ENCODE measurements around the gene POLR2A.

POLR2A gene

GRCh38 chr17:7484067-7484918 is at the start of gene POLR2A:
Gene POLR2A, plus strand, starts transcription at chr17:7484366.
- DNase-seq = peak; percentile 98

DNA sequence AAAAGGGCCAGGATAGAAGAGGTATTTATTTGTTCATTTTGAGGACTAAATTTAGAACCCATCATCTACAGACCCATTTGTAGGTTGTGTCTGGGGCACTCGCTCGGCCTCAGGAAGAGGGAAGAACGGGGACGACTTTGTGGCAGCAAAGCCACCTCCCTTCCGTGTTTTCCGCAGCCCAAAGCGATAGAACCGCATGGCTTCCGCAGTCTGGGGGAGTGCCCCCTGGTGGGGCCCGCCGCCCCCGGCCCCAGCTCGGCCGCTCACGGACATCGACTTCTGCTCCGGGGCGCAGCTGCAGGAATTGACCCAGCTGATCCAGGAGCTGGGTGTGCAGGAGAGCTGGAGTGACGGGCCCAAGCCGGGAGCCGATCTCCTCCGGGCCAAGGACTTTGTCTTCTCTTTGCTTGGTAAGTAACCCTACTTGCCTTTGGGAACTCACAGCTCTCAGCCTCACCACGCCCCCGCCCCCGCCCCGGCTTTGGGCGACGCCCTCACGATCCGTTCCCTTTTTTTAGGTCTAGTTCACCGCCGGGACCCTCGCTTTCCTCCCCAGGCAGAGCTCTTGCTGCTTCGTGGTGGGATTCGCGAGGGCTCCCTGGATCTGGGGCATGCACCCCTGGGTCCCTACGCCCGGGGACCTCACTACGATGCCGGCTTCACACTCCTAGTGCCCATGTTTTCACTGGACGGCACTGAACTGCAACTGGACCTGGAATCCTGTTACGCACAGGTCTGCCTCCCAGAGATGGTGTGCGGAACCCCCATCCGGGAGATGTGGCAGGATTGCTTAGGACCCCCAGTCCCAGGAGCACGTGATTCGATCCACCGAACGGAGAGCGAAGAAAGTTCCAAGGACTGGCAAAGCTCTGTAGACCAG is 48.2 kb upstream of the POLR2A start:
- DNase-seq = peak; percentile 52

- peak; percentile 77 for DNase-seq
Measured at GRCh38 chr17:7436556-7437368, 47.4 kb upstream of the POLR2A start.

DNA sequence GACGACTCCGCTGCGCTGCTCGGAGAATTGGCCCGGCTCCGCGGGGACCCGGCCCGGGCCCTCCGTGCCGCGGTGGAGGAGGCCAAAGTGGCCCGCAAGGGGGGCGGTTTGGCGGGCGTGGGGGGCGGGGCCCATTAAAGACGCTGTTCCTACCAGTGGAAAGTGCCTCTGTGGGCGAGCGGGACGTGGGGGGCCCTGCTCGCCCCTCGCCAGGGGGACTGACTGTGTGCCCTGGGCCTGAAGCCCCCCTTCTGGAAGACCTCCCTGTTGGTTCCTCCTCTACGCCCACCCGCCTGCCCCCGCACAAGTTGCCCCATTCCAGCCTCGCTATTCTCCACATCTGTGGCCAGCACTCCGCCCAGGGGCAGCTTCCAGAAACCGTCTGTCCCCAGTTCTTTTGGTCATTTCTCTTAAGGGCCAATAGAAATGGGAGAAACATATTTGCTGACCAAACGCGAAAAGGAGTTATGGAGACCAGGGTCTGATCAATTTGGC is 46.8 kb upstream of the POLR2A start:
- no peak for DNase-seq

- DNase-seq = peak; percentile 35
Measured at GRCh38 chr17:7437950-7438614, 46.1 kb upstream of the POLR2A start.

DNA sequence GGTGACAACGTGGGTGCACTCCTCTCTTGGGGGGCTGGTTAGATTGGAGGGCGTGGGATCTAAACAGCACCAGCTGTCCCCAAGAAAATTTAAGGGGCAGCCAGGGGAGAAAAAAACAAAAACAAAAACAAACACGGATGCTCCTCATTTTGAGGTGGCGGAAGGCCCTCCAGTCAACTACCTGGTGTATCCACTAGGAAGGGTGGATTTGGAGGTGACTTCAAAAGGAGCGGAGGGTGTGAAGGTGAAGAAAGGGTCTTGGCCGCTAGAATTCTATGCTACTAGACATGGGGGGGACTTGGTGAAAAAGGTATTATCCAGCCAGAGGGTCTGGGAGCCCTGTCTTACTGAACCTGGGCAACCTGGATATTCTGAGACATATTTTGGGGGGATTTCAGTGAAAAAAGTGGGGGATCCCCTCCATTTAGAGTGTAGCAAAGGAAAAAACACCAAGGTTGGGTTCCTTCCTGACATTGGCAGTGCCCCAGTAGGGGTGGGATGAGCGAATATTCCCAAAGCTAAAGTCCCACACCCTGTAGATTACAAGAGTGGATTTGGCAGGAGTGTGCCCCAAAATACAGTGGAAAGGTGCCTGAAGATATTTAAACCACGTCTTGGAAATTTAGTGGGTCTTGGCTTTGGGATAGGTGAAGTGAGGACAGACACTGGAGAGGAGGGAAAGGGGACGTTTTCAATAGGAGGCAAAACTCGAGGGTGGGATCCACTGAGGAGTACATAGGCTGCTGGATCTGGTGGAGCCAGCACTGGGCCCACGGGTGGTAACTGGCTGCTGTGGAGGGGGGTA is 45.3 kb upstream of the POLR2A start:
- DNase-seq = no peak

DNA sequence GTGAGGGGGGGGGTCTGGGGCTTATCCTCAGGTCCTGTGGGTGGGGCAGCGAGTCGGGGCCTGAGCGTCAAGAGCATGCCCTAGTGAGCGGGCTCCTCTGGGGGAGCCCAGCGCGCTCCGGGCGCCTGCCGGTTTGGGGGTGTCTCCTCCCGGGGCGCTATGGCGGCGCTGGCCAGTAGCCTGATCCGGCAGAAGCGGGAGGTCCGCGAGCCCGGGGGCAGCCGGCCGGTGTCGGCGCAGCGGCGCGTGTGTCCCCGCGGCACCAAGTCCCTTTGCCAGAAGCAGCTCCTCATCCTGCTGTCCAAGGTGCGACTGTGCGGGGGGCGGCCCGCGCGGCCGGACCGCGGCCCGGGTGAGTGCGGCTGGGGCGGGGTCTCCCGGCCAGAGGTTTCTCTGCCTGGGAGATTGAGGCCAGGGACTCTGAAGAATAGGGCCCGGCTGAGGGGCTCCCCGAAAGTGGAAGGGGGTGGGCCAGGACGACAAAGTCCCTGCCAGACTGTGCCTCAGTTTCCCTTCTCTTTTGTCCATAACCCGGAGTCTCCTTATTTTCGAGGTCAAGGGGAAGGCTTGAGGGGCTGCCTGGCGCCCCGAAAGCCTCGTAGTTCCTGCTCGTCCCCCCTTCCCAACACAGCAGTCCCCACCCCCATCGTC is 44.6 kb upstream of the POLR2A start, which contains the start of gene FGF11:
Gene FGF11, plus strand, starts transcription at position 51 of the 651 bp plus-strand sequence. Its CDS starts 109 bp downstream, at position 160.
- DNase-seq = no peak

- DNase-seq = no peak
Measured at GRCh38 chr17:7440113-7440833, 43.9 kb upstream of the POLR2A start.

DNA sequence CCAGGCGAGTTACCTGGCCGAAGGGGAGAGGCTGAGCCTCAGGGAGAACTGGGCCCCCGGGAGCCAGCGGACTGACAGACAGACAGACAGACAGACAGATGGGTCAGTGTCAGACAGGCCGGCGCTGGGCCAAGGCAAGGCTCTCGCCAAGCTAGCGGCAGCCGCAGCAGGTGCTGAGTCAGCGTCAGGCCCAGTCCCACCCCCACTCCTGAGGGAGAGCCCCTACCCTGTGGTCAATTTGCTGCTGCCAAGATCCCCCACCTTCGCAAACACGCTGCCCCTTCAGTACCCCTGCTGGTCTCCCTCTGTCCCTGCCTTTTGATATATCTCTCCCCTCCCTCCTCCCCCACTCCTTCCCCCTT is 43.4 kb upstream of the POLR2A start:
- DNase-seq = no peak

DNA sequence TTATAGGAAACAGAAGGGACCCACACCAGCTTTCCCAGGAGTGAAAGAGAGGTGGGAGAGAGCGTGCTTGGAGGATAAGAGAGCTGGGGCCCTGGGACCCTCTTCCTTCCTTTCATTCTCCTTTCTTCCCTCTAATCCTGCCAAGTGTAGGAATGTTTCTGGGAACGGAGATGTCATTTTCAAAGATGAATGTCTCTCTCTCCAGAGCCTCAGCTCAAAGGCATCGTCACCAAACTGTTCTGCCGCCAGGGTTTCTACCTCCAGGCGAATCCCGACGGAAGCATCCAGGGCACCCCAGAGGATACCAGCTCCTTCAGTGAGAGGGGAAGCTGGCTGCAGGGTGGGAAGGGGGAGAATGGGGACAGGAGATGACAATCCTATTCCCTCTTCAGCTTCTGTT is 42.9 kb upstream of the POLR2A start:
- DNase-seq = no peak

GRCh38 chr17:7442142-7442541 is 42.0 kb upstream of the POLR2A start:
- no peak for DNase-seq

DNA sequence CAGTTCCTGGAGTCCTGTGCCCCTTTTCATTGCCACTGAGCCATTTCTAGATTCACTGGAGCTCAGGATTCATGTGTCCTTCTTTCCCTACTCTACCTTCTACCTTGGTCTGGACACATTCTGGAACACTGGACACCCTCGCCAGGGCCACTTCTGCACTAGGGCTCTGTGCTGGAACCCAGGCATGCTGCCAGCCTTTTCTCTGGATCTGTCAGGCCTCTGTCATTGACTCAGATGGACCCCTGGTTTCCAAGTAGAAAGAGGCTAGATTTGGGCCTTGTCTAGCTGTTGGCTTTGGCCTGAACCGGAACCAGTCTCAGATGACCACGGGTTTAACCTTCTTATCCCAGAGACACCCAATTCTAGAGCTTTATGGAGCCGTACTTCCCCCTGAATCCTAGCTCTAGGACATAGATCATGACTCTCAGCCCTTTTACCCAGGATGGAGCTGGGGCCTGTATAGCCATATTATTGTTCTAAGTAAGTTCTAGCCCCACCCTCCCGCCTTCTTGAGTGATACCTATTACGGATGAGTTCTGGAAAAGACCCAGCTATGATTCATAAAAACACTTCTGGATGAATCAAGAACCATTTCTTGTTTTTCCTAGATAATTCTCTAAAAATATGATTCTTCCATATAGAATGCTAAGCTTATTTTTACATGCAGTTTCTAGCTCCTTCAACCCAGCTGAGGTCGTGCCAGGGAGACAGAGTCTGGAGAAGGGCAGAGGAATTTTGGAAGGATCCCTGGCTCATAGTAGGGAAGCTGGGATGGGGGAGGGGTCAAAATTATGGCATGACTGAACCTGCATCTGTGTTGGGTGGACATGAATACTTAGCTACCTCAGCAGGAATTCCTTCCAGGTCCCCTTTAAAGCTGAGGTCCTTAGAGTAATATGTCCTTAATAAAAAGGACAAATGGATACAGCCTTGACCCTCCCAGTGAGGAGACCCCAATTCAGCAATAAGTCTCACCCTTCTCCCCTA is 40.4 kb upstream of the POLR2A start:
- DNase-seq = no peak

- DNase-seq = no peak
Measured at GRCh38 chr17:7444682-7445618, 39.2 kb upstream of the POLR2A start, which contains the start of gene CHRNB1. Gene CHRNB1, plus strand, starts transcription at chr17:7445061. Its CDS starts 67 bp downstream, at chr17:7445128.

GRCh38 chr17:7445619-7445968 is 38.6 kb upstream of the POLR2A start:
- DNase-seq = peak; percentile 42

GRCh38 chr17:7448461-7448860 is 35.7 kb upstream of the POLR2A start:
- no peak for DNase-seq

DNA sequence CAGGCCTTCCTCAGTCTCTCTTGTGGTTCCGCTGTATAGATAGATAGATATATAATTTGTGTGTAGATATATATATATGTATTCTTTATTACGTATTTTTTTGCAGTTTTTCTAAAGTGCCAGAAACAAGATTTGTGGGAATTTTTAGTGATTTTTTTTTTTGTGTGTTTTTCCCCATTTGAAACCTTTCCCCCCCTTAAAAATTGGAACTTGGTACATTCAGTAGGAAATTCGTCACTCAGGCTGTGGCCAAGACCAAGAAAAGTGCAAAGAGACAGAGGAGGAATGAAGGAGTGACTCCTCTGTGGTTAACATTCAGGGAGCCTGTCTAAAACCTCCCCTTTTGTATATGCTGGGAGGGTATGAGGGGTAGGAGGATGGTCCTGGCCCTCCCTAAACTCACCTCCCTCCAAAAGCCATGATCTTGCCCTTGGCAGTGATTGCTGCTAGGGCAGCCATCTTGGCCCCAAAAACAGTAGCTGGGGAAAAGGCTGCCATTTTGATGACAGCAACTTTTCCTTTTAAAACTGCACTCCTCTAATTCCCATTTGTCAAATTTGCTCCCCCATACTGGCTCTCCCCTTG is 24.1 kb upstream of the POLR2A start:
- DNase-seq = no peak

Measured in activated gamma-delta T cell treated with Interleukin-2 at 50 U/mL for 16 hours (primary cell).